ENCODE measurements around the gene PLEKHM2.
"Not testable (repeated sequence)": the region's sequence is repeated elsewhere in the genome, so short reads cannot be mapped to it uniquely, and the experiment has no call there.

The PLEKHM2 gene

DNA sequence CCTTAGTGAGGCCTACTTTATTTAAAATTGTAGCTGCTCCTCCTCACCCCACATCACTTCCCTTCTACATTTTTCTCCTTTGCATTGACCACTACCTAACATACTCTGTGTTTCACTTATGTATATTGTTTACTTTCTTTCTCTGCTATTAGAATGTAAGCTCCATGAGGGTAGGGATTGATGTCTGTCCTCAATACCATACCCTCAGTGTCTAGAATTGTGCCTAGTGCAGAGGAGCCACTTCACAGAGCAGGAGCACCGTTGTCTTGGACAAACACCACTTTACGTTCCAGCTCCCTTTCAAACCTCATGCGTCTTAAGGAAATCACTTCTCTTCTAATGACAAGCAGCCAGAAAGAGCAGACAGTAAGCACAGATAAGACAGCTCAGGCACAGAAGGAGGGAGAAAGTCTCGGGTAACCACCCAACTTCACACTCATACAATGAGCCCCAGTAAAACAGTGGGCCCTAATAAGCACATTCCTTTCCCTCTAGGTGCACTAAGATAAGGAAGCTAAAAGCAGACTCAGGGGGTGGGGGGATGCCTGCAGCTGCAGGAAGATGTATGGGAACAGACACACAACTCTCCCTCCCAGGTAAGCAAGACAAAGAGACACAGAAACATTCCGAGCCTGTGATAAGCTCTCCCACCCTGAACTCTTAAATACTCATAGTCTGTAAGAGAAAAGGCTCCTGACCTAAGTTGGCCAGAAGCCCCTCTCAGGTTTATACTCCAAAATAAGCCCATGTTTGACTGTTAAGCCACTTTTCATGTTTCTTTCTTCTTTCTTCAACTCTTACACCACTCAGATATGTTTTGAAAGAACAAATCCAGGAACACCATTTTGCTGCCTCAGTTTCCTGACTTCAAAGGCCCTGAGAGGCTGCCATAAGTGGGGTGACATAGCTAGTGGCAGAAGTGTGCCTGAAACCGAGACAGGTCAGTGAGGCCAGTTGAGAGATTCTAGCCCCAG lies 7.1 kb upstream of the PLEKHM2 start:
- DNase-seq, result no peak

DNA sequence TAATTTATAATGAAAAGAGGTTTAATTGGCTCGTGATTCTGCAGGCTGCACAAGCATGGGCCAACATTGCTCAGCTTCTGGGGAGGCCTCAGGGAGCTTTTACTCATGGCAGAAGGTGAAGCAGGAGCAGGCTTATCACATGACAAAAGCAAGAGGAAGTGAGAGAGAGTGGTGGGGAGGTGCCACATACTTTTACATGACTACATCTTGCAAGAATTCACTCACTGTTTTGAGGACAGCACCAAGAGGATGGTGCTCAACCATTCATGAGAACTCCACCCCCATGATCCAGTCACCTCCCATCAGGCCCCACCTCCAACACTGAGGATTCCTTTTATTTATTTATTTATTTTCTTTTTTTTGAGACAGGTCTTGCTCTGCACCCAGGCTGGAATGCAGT lies 5.5 kb upstream of the PLEKHM2 start:
- no peak for DNase-seq

DNA sequence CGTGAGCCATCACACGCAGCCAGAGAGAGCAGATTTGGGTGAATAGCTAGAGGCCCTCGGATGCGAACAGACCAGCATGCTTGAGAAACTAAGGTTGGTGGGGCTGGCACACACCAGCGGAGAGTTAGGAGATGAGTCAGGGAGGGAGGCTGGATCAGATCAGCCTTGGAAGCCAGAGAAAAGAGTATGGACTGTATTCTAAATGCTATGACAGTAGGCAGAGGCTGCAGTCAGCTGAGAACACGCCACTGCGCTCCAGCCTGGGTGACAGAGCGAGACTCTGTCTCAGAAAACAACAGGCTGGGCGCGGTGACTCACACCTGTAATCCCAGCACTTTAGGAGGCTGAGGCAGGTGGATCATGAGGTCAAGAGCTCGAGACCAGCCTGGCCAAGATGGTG lies 4.0 kb upstream of the PLEKHM2 start:
- no peak for DNase-seq

DNA sequence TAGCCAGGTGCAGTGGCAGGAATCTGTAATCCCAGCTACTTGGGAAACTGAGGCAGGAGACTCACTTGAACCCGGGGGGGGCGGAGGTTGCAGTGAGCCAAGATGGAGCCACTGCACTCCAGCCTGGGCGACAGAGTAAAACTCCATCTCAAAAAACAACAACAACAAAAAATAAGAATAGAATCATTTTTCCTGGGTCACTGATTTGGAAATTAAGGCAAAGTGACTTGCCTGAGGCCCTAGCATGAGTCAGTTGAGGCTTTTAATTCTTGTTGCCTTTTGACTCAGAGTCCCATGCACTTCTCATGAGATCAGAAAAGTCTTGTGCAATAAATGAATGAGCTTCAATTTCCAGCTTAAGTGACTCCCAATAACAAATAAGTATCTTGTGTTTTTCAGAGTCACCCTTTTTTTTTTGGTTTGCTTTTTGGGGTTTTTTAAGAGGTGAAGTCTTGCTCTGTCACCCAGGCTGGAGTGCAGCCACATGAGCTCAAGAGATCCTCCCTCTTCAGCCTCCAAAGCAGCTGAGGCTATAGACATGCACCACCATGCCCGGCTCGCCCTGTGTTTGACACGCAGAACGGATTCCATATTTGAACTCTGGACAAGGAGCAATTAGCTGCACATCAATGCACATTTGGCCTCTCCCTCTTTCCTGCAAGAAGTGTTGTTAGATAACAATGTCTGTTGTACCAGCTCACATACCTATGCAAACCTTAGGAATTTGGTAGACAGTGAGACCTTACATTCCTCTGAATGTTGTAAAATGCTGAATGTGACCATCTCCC lies 3.4 kb upstream of the PLEKHM2 start:
- no peak for DNase-seq

DNA sequence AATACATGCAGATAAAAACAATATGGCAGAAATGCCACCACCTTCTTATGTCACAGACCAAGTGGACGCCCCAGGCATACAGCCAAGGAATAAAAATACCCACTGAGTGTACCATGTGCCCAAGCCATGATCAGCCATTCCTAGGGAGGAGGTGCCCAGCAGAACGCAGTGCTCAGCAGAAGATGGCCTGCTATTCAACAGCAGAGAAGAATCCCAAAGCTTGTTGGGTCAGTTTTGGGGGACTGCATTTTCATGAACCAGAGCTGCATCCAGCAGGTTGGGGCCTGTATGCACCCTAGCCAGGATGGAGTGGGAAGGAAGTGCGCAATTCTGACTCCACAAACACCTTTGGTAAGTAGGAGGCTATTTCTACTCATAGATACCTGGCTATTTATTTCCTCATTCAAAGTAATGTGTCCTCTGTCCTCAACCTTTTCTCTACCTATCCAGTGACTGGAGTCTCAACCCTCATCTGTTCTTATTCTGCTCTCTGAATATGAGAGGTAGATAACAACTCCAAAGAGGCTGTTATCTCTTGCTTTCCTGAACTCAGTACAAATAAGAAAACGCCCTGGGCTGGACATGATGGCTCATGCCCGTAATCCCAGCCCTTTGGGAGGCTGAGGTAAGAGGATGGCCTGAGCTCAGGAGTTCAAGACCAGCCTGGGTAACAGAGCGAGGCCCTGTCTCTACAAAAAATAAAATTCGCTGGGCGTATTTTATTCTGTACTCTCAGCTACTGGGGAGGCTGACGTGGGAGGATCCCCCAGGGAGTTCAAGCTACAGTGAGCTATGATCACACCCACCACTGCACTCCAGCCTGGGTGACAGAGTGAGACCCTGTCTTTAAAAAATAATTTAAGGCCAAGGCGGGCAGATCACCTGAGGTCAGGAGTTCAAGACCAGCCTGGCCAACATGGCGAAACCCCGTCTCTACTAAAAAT lies 2.5 kb upstream of the PLEKHM2 start:
- DNase-seq, result no peak

DNA sequence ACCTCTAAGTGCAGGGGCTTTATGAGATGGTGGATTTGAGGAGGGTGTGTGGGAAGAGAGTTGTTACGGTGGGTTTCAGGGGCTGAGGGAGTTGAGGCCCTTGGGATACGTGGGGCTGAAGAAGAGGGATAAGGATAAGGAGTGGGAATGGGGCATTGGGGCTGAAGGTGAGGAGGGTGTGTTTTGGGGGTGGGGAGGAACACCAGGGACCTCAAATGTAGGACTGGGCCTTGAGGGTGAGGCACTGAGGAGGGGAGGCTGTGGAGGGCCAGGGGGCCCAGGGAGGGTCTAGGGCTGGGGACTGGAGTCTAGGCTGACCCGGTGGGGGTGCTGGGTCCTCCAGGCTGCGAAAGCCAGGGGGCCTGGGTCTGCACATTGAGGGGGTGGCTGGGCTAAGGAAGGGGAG lies 1.2 kb upstream of the PLEKHM2 start:
- no peak for DNase-seq

DNA sequence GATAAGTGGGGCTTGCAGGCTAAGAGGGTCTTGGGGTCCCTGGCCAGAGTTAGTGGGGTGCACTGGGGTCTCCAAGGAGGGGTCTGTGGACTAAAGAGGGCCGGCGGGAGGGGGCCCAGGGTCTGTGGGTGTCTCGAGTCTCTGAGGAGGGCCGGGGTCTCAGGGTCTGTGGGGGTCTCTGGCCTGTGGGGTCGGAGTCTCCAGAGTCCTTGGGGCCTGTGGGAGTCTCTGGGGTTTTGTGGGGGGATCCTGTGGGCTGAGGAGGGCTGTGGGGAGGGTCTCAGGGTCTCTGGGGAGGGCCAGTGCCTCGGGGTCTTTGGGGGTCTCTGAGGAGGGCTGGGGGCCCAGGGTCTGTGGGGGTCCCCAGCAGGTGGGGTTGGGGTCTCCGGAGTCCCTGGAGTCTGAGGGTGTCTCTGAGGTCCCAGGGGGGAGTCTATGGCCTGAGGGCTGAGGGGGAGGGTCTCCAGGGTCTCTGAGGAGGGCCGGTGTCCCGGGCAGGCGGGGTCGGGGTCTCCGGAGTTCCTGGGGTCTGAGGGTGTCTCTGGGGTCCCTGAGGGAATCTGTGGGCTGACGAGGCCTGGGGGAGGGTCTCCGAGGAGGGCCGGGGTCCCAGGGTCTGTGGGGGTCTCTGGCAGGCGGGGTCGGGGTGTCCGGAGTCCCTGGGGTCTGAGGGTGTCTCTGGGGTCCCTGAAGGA lies 628 bp upstream of the PLEKHM2 start:
- no peak for DNase-seq

DNA sequence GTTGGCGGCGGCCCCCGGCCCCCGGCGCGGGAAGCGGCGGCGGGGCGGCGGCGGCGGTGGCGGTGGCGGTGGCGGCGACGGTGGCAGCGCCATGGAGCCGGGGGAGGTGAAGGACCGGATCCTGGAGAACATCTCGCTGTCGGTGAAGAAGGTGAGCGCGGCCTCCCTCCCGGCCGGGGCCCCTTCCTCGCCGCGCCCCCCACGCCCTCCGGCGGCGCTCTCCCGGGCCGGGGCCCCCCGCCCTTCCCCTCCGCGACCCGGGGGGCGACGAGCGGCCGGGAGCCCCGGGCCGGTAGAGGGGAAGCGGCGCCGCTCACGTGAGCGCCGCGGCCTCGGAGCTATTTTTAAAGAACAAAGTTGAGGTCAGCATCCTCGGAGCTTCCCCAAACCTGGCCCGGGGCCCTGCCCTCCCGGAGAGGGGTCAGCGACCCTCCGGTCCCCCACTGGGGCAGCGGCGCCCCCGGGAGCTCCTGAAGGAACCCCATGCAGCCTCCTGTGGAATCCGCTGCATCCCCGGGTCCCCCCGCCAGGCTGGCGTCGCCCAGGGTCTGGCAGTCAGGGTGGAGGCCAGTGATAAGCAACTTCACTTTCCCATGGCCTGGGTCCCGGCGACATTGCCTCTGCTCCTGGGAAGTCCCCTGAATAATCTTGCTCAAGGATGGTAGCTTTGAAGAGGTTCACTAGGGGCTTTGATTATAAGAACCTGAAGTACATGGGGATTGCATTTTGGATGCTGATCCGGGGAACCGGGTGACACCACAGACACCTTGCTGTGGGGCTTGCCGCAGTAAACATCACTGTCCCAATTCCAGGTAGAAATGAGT lies 560 bp downstream of the PLEKHM2 start:
- DNase-seq, result peak; percentile 14

DNA sequence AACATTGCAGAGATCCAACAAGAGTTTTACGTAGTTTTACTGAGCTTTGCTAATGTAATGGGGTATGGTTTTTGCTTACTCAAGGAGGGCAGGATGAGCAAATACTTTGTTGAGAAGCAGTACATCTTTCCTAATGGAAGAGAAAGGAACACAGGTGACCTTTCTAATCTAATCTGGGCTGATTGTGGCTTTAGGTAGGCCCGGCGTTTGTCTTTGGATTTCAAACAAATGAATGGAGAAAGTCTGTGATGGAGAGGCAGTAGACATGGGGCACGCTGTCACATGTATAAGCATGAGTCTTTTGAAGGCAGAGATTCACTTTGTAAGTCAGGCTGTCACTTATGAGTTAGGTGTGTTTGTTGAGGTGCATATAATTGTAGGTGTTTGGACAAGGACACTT lies 1.7 kb downstream of the PLEKHM2 start:
- DNase-seq, result no peak

DNA sequence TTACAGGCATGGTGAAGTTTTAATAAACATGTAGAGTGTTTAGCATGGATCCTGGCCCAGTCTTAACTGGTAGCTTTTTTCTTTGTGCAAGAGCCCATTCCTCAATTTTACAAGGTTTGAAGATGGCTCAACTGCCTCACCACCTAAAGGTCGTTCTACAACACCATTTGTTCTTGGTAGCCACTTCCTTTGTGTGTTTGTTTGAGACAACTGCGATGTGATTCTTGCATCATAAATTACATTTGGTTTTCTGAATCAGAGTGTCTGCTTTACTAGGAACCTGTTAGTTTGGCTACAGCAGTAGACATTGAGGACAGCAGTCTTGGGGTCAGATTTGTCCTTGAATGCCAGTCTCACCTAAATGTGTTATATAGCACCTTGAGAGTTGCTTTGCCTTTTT lies 3.3 kb downstream of the PLEKHM2 start:
- DNase-seq, result no peak

DNA sequence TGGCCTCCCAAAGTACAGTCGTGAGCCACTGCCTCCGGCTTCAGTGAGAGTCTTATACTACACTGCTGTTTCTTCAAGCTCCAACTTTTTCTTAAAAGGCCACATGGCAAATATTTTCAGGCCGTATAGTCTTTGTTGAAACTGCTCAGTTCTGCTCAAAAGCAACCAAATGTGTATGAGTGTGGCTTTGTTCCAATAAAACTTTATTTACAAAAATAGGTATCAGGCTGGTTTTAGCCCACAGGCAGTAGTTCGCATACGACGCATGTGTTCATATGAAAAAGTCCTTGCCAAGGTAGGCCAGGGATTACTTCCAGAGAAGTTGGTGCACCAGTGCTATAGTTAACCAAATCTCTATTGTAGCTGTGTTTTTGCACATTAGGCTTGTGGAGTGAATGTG lies 6.2 kb downstream of the PLEKHM2 start:
- DNase-seq, result no peak

DNA sequence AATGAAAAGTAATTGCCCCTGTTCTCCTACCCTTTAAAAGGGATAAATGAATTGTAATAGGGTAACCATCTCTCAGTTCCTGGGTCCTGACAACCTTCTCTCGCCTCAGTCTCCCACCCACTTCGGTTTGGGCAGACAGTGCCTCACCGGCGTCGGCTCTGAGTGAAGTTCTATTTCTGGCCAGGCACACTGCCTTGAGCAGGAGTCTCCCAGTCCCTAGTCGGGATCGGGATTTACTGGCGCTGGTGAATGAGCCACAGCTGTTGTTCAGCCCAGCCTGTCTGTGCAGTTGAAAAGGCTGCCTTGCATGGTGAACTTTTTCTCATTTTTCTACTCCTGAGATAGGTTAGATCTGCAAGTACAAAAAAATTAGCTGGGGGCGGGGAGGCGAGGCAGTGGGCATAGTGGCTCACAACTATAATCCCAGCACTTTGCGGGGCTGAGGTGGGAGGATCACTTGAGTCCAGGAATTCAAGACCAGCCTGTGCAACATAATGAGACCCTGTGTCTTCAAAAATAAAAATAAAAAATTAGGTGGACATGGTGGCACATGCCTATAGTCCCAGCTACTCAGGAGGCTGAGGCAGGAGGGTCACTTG lies 7.4 kb downstream of the PLEKHM2 start:
- DNase-seq, result no peak

DNA sequence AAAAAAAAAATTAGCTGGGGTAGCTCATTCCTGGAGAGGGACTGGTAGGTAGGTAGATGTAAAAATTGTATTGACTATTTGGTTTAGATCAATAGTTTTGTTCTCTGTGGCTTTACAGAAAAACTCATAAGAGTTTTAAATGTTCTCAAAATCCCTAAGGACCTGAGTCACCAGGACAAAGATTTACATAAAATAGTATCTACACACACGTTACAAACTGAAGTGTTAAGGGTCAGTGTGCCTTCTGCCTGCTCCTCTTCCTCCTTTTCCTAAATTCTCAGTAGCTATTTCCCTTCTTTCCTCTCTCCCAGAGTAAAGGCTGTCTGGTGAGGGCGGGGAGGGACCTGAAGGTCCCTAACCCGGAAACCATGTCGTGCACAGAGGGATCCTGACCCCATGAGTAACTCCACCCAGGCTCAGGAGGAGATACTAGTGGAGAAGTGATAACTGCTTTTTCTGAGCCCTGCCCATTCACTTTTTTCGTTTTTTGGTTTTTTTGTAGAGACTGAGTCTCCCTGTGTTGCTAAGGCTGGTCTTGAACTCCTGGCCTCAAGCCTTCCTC lies 8.1 kb downstream of the PLEKHM2 start:
- no peak for DNase-seq

DNA sequence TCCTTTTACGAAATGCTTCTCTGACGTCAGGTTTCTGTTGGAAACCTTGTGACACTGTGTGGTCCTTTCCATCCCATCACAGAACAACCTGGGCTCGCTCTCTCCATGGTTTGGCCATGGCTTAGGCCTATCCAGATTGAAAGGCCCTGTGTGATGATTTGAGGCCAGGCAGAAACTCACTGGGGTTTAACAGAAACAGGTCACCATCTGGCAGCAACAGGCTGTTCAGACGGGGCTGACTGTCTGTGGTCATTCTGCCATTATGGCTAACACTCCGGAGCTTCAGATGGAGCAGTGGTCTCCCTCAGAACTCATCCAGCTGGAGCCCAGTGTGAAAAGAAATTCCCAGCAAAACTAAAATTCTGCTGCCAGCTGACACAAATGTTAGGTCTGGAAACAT lies 9.3 kb downstream of the PLEKHM2 start:
- no peak for DNase-seq

DNA sequence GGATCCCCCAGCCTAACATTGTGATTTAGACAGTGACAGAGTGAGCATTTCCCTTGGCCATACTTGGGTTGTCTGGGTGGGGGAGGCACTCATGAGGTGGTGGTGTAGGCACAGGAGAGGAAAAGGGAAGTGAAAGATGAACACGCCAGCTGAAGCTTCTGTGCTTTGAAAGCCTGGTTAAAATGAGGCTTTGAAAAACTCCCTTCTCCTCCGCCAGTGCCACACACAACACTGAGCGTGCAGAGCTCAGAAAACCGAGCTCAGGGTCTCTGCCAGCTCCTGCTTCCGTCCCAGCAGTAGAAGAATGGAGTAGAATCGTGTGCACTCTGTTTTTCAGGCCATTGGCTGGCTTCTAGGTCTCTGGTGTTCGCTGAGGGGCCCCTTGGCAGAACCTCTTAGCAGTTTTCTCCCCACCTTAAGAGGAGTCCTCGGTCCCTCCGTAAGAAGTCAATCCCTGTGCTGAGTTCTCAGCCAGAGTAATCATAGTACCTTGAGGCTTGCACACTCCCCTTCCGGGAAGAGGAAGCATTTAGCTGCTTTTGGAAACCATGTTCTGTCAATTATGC lies 12.9 kb downstream of the PLEKHM2 start:
- no peak for DNase-seq

DNA sequence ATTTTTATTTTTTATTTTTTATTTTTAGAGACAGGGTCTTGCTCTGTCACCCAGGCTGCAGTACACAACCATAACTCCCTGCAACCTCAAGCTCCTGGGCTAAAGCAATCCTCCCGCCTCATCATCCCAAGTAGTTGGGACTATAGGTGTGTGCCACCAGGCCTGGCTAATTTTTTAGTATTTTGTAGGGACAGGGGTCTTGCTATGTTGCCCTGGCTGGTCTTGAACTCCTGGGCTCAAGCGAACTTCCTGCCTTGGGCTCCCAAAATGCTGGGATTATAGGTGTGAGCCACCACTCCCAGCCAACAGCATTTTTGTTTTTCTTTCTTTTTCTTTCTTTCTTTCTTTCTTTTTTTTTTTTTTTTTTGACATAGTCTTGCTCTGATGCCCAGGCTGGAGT lies 14.1 kb downstream of the PLEKHM2 start:
- no peak for DNase-seq

DNA sequence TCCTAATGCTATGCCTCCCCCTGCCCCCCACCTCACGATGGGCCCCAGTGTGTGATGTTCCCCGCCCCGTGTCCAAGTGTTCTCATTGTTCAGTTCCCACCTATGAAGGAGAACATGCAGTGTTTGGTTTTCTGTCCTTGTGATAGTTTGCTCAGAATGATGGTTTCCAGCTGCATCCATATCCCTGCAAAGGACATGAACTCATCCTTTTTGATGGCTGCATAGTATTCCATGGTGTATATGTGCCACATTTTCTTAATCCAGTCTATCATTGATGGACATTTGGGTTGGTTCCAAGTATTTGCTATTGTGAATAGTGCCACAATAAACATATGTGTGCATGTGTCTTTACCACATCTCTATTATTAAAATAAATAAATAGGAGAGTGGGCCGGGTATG lies 15.2 kb downstream of the PLEKHM2 start:
- not testable (repeated sequence) for DNase-seq

DNA sequence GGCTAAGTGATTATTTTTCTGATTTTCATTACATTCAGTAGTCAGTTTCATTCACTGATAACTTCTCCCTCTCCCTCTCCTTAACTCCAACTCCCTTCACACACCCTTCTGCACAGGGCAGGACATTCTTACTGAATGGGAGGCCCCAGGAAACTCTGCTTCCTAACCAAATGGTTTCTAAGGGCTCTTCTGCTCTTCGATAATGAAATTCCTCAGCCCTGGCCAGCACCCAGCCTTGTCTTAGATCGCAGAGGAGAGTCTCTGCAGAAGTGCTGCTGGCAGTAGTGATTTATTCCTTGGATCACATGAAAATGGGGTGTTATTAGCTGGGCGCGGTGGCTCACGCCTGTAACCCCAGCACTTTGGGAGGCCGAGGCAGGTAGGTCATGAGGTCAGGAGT lies 16.4 kb downstream of the PLEKHM2 start:
- no peak for DNase-seq

DNA sequence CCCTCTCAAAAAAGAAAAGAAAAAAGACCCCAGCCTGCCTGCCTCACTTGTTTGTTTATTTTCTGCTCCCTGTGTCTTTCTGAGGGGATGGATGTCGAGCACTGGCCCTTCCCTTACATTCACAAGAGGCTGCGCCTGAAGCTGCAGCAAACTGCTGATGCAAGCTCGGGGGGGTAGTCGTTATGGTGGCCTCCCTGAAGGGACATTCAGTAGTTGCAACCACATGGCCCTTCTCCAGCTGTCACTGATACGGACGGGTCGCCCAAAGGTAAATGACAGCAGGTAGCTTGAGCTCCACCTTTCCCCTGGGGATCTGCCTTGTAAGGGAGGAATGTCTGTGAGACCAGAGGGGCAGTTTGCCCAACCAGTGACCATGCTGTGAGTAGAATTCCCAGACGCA lies 17.7 kb downstream of the PLEKHM2 start:
- no peak for DNase-seq

Measured in NCI-H526 treated with DMSO at 0.1 percent for 48 hours (cell line).